ENCODE data around the gene MAP3K10. TPM values are rescaled to one million over a fixed set of nuclear protein-coding genes. Genes with fewer than 3 reads are reported as not detected.

Gene MAP3K10
- total and polyA plus RNA-seq, 2 of the 4 experiments (the other 2 are of a cell fraction), result 1.8 to 5.5 TPM

- Histone ChIP-seq H3K4me3 (ENCODE audit: insufficient read depth, low read depth, low read length) (no peak overlapping the region), H4K8ac (ENCODE audit: low read depth in 2 of 2, low read length in 2 of 2) (no peak overlapping the region; a peak in 2 of 4 replicates), H2AK5ac (ENCODE audit: low read depth, low read length) (peak overlapping the region; percentile 33; the same call in 1 of the 2 replicates), H2AFZ (replicated peaks; ENCODE audit: low read length, poor library complexity) (peak overlapping the region; percentile 28), H3K36me3 (ENCODE audit: control insufficient read depth, insufficient read depth, low read length) (peaks cover 33% of the 10 kb centered on the region), H2BK120ac (ENCODE audit: low read depth, low read length) (no peak overlapping the region), H3K4me1 (ENCODE audit: control insufficient read depth, insufficient read depth, low read length) (peaks cover 11% of the 10 kb centered on the region), H3K27me3 (ENCODE audit: control insufficient read depth, insufficient read depth, low read length) (no peaks in the 10 kb centered on the region), H3K9me3 (ENCODE audit: control insufficient read depth, insufficient read depth, low read length) (no peaks in the 10 kb centered on the region), H4K5ac (ENCODE audit: low read depth, low read length) (no peak overlapping the region), H3K4me2 (ENCODE audit: low read depth, low read length) (no peak overlapping the region), H2BK15ac (ENCODE audit: low read depth, low read length) (no peak overlapping the region), H2BK5ac (ENCODE audit: low read depth, low read length, poor library complexity, severe bottlenecking) (no peak overlapping the region), H3K79me1 (ENCODE audit: low read depth in 1 of 2, low read length in 2 of 2) (0 out of 4 replicates have a peak, but pooled peaks cover 4 to 7% of the 10 kb centered on the region in 2 experiments), H3K9me1 (ENCODE audit: insufficient read depth, low read length) (peaks cover 13% of the 10 kb centered on the region), H4K20me1 (ENCODE audit: insufficient read depth, low read length) (no peaks in the 10 kb centered on the region), H2BK20ac (ENCODE audit: low read depth, low read length) (no peak overlapping the region), H2AK9ac (replicated peaks; ENCODE audit: low read depth, low read length, poor library complexity) (no peak overlapping the region), H3K14ac (replicated peaks; ENCODE audit: low read depth, low read length) (no peak overlapping the region), H4K91ac (ENCODE audit: insufficient read depth, low read depth, low read length) (no peak overlapping the region), H3K27ac (ENCODE audit: insufficient read depth, low read length) (no peak overlapping the region), H3K4ac (ENCODE audit: low read depth, low read length) (no peak overlapping the region), H3K9ac (ENCODE audit: low read depth, low read length) (no peak overlapping the region), H3K23ac (ENCODE audit: low read depth, low read length) (no peak overlapping the region), H3K18ac (ENCODE audit: low read depth, low read length) (no peak overlapping the region), H3K56ac (ENCODE audit: extremely low read depth, insufficient read depth, low read length) (no peak overlapping the region)
- in situ Hi-C loops (cut with MboI; ENCODE audit: low sequenced_read_pairs), result no loop called here
- intact Hi-C loops (cut with micrococcal nuclease), result no loop called here
- DNase-seq (no peak), ATAC-seq (ENCODE audit: low read depth) (peak; percentile 30)
- ChIA-PET CTCF (no interaction called here), POLR2A (ENCODE audit: unreplicated experiment) (no interaction called here)
- no CpG with 5 or more reads among the region's 12 CpGs for WGBS, 2 experiments (ENCODE audit: extremely low coverage in 2 of 2, insufficient read length in 1 of 2)
- dilution Hi-C loops (cut with HindIII; ENCODE audit: low sequenced_read_pairs, unreplicated experiment), result no loop called here
- no TSS peak for BruUV-seq (replicated peaks)
- TF ChIP-seq RCOR1 (IDR thresholded peaks at IDR 0.05; ENCODE audit: insufficient replicate concordance, low read length) (no peak), POLR2A (IDR thresholded peaks at IDR 0.05; ENCODE audit: low read depth, low read length) (no peak), NFE2L2 (IDR thresholded peaks at IDR 0.05; ENCODE audit: low read depth, low read length) (no peak), MAZ (IDR thresholded peaks at IDR 0.05; ENCODE audit: borderline replicate concordance, low read depth, low read length) (no peak), ELK1 (IDR thresholded peaks at IDR 0.05; ENCODE audit: borderline replicate concordance, low read depth, low read length) (no peak), CEBPB (IDR thresholded peaks at IDR 0.05; ENCODE audit: low read depth, low read length) (no peak), MAFK (IDR thresholded peaks at IDR 0.05; ENCODE audit: low read depth, low read length) (no peak), USF2 (IDR thresholded peaks at IDR 0.05; ENCODE audit: low read depth, low read length) (no peak), SMC3 (IDR thresholded peaks at IDR 0.05; ENCODE audit: low read depth, low read length) (no peak), BHLHE40 (IDR thresholded peaks at IDR 0.05; ENCODE audit: low read depth, low read length) (no peak), RAD21 (IDR thresholded peaks at IDR 0.05; ENCODE audit: low read length) (no peak)
Observed at GRCh38 chr19:40232479-40232878, 41.3 kb downstream of the MAP3K10 start.
